Cardiac atrium fibroblast (primary cell): ENCODE measurements around the gene RACGAP1. TPM values are rescaled to one million over a fixed set of nuclear protein-coding genes. Genes with fewer than 3 reads are reported as not detected.

Experiments
- total RNA-seq: library from RNA; depleted of rRNA; stranded (reverse); fragments of >200 nt; gene quantifications from 2 replicates; pipeline ENCODE4 v1.2.3, GENCODE V29; 2015

RACGAP1 gene, protein sequence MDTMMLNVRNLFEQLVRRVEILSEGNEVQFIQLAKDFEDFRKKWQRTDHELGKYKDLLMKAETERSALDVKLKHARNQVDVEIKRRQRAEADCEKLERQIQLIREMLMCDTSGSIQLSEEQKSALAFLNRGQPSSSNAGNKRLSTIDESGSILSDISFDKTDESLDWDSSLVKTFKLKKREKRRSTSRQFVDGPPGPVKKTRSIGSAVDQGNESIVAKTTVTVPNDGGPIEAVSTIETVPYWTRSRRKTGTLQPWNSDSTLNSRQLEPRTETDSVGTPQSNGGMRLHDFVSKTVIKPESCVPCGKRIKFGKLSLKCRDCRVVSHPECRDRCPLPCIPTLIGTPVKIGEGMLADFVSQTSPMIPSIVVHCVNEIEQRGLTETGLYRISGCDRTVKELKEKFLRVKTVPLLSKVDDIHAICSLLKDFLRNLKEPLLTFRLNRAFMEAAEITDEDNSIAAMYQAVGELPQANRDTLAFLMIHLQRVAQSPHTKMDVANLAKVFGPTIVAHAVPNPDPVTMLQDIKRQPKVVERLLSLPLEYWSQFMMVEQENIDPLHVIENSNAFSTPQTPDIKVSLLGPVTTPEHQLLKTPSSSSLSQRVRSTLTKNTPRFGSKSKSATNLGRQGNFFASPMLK
- 21.1 and 29.3 TPM in 2 replicates for total RNA-seq

DNA sequence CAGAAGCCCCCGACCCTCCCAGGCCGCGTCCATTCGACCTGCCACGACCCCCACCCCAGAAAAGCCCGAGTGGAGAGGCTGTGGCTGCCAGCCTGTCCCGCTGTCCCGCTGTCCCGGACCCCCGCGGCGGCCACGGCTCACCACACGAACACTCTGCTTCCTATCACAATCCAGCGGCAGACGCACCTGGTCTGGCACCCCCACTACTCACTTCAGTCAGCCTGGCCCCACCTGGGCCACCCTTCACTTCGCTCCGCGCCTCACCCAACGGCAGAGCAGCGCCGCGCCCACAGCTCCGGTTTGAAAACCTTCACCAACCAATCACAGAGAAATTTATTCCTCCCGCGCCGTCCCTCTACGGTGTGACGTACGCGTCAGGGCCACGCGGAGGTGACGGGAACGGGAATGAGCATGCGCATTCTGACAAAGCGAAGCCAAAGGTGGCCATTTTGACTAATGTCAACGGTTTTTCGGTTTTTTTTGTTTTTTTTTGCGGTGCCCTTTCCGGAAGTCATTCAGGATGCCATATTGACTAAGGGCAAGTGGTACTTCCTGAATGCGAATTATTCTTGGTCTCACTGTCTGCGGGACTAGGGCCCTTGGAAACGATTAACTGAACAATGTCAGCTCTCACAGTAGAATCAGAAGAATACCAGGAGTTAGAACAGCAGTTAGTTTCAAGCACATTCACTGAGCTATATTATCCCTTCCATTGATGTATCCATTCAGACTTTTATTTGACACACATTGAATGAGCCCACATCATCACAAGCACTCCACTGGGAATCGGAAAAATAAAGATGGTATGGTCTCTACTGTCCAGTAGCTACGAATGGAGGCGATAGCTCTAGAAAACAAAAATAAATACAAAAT is at the start of gene RACGAP1:
Gene RACGAP1 (minus strand): TSS at position 308 of the 873 bp plus-strand sequence. CDS start 8,779 bp downstream, outside the sequence.

DNA sequence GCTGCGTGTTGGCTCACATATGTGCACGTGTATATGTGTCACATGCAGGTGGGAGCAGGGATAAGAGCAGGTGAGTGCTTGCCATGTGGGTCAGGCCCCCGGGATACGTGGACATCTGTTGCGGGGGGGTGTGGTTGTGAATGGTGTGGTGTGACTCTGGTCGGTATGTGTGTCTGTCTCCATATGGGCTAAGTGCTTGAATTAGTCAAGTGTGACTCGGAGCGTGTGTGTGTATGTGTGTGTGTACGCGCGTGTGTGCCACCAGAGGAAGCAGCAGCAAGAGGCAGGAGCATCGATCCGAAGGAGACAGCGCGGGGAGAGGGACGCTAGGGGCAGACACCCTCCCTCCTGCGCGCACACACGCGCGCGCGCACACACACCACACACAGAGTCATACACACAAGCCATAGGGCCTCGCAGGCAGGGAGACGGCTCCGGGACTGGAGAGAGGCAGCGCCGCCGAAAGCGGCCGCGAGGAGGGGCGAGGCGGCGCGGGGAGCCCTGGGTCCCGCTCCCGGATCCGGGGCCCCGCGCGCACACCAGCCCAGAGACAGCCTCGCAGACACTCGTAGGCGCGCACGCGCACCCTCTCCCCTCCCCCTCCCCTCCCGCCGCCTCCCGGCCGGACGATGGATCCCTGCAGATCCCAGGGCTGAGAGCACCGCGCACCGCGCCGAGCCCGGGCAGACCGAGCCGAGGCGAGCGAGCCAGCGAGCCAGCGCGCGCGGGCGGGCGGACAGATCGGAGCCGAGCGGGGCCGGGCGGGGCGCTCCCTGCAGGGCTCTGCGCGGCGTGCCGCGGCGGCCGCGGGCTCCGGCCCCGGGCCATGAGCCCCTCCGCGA is 31.9 kb upstream of the RACGAP1 start, which contains the start of gene ASIC1:
Gene ASIC1 (plus strand): TSS at position 597 of the 842 bp plus-strand sequence. CDS start 1,171 bp downstream, outside the sequence.

DNA sequence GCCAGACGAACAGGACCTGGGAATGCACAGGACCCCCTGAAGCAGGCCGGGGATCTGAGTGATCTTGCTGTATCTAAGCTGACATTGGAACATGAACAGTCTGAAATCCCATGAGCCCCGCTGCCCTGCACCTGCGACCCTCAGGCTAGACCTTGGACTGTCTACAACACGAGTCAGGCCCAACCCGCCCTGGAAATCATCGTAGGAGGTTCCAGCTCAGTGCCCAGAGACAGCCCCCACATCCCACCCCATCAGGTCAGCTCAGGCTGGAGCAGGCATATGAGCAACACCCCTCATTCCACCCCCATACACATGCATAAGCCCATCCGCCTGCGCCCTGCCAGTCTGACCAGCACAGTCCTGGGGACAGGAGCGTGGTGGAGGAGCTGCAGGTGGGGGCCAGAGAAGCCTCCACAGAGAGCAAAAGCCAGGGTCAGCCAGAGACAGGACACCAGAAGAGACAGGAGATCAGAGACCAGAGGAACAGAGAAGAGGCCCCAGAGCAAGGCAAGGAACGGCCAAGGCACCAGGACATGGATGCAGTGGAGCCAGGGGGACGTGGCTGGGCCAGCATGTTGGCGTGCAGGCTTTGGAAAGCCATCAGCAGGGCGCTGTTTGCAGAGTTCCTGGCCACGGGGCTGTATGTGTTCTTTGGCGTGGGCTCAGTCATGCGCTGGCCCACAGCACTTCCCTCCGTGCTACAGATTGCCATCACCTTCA is 52.5 kb downstream of the RACGAP1 start, which contains the start of gene AQP6:
Gene AQP6 (plus strand): TSS at position 307 of the 720 bp plus-strand sequence. CDS start 227 bp downstream, at position 534.

DNA sequence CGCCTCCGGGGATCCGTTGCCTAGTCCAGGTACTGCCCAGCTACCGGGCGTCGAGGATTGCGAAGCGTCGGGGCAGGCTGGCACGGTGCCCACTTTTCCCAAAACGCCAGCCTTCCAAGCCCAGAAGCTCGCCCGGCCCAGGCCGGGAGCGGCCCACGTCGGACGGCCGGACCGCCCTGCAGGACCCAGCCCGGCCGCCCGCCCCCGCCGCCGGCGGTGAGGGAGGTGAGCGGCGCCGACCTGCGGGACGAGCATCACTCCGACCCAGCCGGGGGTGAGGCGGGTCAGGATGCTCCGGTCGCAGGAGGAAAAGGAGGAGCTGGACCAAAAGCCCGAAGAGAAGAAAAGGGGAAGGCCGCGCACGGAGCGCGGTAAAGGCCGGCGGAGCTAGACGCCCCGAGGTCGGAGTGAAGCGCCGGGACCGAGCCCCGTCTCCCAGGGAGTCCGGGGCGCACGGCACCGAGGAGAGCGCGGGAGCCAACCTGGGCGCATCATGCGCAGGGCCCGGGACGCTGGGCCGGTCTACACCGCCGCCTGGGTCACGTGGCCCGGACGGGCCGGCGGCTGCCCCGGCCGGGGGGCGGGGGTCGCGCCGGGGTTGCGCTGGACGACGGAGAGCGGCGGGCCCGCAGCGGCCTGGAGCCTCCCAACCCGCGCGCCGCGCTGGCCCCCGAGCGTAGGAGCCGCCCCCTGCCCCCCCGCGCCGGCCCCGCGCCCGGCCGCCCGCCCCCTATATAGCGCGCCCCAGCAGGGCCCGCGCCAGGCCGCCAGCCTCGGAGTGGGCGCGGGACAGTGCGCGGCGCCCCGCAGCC is 64.0 kb downstream of the RACGAP1 start, which contains the start of gene AQP5:
Gene AQP5 (plus strand): TSS at position 762 of the 812 bp plus-strand sequence. CDS start 146 bp downstream, outside the sequence.

DNA sequence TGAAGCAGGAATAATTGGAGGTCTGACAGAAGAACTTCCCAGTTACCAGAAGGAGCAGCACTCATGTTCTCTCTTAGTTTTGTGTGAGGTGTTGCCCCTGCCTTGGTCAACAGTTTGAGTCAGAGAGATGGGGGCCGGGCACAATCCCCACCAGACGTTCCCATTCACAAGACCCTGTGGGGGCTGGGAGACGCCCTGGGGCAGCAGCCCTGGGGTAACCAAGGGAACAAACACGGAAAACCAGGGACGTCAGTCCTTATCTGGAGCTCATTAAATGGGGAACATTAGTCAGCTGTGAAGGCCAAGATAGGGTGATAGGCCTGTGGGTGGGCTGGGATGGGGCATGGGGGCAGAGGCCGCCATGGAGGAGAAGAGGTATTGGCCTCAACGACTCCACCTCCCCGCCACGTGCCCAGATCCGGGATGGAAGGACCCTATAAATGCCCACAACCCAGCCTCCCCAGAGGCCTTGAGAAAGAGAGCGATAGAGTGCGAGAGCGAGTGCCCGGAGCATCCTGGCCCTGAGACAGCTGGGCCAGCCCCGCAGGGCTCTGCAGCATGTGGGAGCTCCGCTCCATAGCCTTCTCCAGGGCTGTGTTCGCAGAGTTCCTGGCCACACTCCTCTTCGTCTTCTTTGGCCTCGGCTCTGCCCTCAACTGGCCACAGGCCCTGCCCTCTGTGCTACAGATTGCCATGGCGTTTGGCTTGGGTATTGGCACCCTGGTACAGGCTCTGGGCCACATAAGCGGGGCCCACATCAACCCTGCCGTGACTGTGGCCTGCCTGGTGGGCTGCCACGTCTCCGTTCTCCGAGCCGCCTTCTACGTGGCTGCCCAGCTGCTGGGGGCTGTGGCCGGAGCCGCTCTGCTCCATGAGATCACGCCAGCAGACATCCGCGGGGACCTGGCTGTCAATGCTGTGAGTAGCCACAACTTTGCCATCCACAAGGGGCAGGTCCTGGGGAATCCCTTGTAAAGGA is 74.7 kb downstream of the RACGAP1 start, which contains the start of gene AQP2:
Gene AQP2 (plus strand): TSS at position 465 of the 979 bp plus-strand sequence. CDS start 94 bp downstream, at position 559.

Other genes starting within 250 kb of the RACGAP1 start
- 20.8 and 29.0 TPM in 2 replicates for gene NCKAP5L, start 197.1 kb downstream of the RACGAP1 start, total RNA-seq
- 4.7 and 5.4 TPM in 2 replicates for gene BCDIN3D, start 182.4 kb downstream of the RACGAP1 start, total RNA-seq
- gene FAIM2, start 121.6 kb downstream of the RACGAP1 start, total RNA-seq, result 18.8 and 21.5 TPM in 2 replicates
- not detected in 2 replicates for gene AQP2, start 74.8 kb downstream of the RACGAP1 start, total RNA-seq
- 3.1 and 6.5 TPM in 2 replicates for gene AQP5, start 63.6 kb downstream of the RACGAP1 start, total RNA-seq
- gene AQP6, start 52.5 kb downstream of the RACGAP1 start, total RNA-seq, result not detected in 2 replicates
- 4.7 and 8.8 TPM in 2 replicates for gene ASIC1, start 32.1 kb upstream of the RACGAP1 start, total RNA-seq
- 29.3 and 45.9 TPM in 2 replicates for gene SMARCD1, start 59.8 kb upstream of the RACGAP1 start, total RNA-seq
- gene GPD1, start 78.5 kb upstream of the RACGAP1 start, total RNA-seq, result not detected in 2 replicates
- gene COX14, start 86.7 kb upstream of the RACGAP1 start, total RNA-seq, result 41.7 and 42.3 TPM in 2 replicates
- gene CERS5, start 141.9 kb upstream of the RACGAP1 start, total RNA-seq, result 32.3 and 38.6 TPM in 2 replicates